Activated CD4-positive, alpha-beta memory T cell treated with anti-CD3 and anti-CD28 coated beads for 36 hours (primary cell): Measurements from ENCODE around the gene RUNX3. TPM values are rescaled to one million over a fixed set of nuclear protein-coding genes. Genes with fewer than 3 reads are reported as not detected.

Experiments used
- CTCF ChIA-PET: fragments of 350-600 bp; sonication (Branson Sonifier 250); formaldehyde crosslinking; loops from one replicate; lab custom pipeline; 2021; ENCODE audit warnings: antibody characterized with exemption, inconsistent platforms; lab: Charles Lee
- POLR2A ChIA-PET: fragments of 350-600 bp; sonication (Branson Sonifier 250); formaldehyde crosslinking; loops from one replicate; lab custom pipeline; 2021; ENCODE audit warnings: antibody characterized with exemption; lab: Charles Lee
- DNase-seq: peaks from one replicate; pipeline ENCODE4 v3.0.0-alpha.2; 2020
- H3K27ac Mint-ChIP-seq: one replicate; pipeline ENCODE4 v1.8.0; 2021; ENCODE audit warnings: mixed read lengths
- H3K27me3 Mint-ChIP-seq: one replicate; pipeline ENCODE4 v1.8.0; 2021; ENCODE audit warnings: mixed read lengths
- H3K36me3 Mint-ChIP-seq: one replicate; pipeline ENCODE4 v1.8.0; 2021; ENCODE audit warnings: mixed read lengths
- H3K4me1 Mint-ChIP-seq: one replicate; pipeline ENCODE4 v1.8.0; 2021; ENCODE audit warnings: low read depth, mixed read lengths
- H3K4me3 Mint-ChIP-seq: one replicate; pipeline ENCODE4 v1.8.0; 2021; ENCODE audit warnings: mild to moderate bottlenecking, mixed read lengths
- H3K9me3 Mint-ChIP-seq: one replicate; pipeline ENCODE4 v1.8.0; 2021; ENCODE audit warnings: mixed read lengths
- intact Hi-C: fragments of 100-400 bp; cut with micrococcal nuclease; formaldehyde crosslinking; loops from one replicate; pipeline ENCODE4 v1.15.1; 2023
- total RNA-seq, 2 experiments: library from RNA; stranded (reverse); gene quantifications; one replicate each; pipeline ENCODE4 v1.2.3, GENCODE V29; 2021

Gene RUNX3
- total RNA-seq, 2 experiments from 2014 or later = 153 to 155 TPM

GRCh38 chr1:24969596-24970398 lies 39.7 kb upstream of the RUNX3 start:
- Mint-ChIP-seq H3K27me3 (no peaks in the 10 kb centered on the region), H3K36me3 (peaks cover 2% of the 10 kb centered on the region), H3K4me3 (no peak overlapping the region), H3K9me3 (peaks cover 9% of the 10 kb centered on the region), H3K4me1 (peaks cover 68% of the 10 kb centered on the region), H3K27ac (peak overlapping the region; percentile 36)
- ChIA-PET CTCF (interaction anchor here (0.7 to 2.2 kb wide), 3 partner anchors 23 to 67 kb away, joined by 3 to 6 read pairs (median 3); no protein-coding TSS in a partner anchor), POLR2A (interaction anchor here (1.2 to 2.2 kb wide), 2 partner anchors 21 to 27 kb away, joined by 3 to 6 read pairs; no protein-coding TSS in a partner anchor)
- intact Hi-C loops = loop anchor here (5.0 kb wide), 1 partner anchor 33 kb away; no protein-coding TSS in a partner anchor
- DNase-seq = no peak

- H3K27ac Mint-ChIP-seq = no peak overlapping the region
- POLR2A ChIA-PET = interaction anchor here (1.2 kb wide), 1 partner anchor 28 kb away, joined by 3 read pairs; no protein-coding TSS in a partner anchor
- H3K36me3 Mint-ChIP-seq = peaks cover 8% of the 10 kb centered on the region
- CTCF ChIA-PET = interaction anchor here (2.2 kb wide), 1 partner anchor 68 kb away, joined by 6 read pairs; no protein-coding TSS in a partner anchor
- no peaks in the 10 kb centered on the region for H3K27me3 Mint-ChIP-seq
- intact Hi-C loops = loop anchor here (5.0 kb wide), 1 partner anchor 33 kb away; no protein-coding TSS in a partner anchor
- peaks cover 71% of the 10 kb centered on the region for H3K4me1 Mint-ChIP-seq
- H3K9me3 Mint-ChIP-seq = peaks cover 2% of the 10 kb centered on the region
- no peak for DNase-seq
- no peak overlapping the region for H3K4me3 Mint-ChIP-seq
Observed at GRCh38 chr1:24968941-24969585, 39.0 kb upstream of the RUNX3 start.

GRCh38 chr1:24967962-24968361 lies 37.9 kb upstream of the RUNX3 start:
- no peak overlapping the region for H3K4me3 Mint-ChIP-seq
- peak overlapping the region; percentile 11 for H3K27ac Mint-ChIP-seq
- POLR2A ChIA-PET = interaction anchor here (3.2 to 4.2 kb wide), 2 partner anchors 12 to 39 kb away, joined by 12 to 29 read pairs; partner anchors contain the start of gene RUNX3

GRCh38 chr1:24967555-24967954 lies 37.5 kb upstream of the RUNX3 start:
- ChIA-PET POLR2A (interaction anchor here (1.5 to 4.2 kb wide), 4 partner anchors 12 to 55 kb away, joined by 6 to 30 read pairs (median 20); partner anchors contain the start of gene RUNX3), CTCF (interaction anchor here (0.7 to 9.2 kb wide), 6 partner anchors 9 to 69 kb away, joined by 3 to 137 read pairs (median 5); partner anchors contain the start of gene RUNX3)
- H3K4me3 Mint-ChIP-seq = no peak overlapping the region
- peaks cover 77% of the 10 kb centered on the region for H3K4me1 Mint-ChIP-seq
- no peaks in the 10 kb centered on the region for H3K27me3 Mint-ChIP-seq
- no peak for DNase-seq
- peaks cover 23% of the 10 kb centered on the region for H3K36me3 Mint-ChIP-seq
- intact Hi-C loops = loop anchor here (2.0 to 5.0 kb wide), 2 partner anchors 13 to 35 kb away; no protein-coding TSS in a partner anchor
- H3K9me3 Mint-ChIP-seq = no peaks in the 10 kb centered on the region
- peak overlapping the region; percentile 97 for H3K27ac Mint-ChIP-seq

More at GRCh38 chr1:24967962-24968361, 37.9 kb upstream of the RUNX3 start:
- H3K27me3 Mint-ChIP-seq = no peaks in the 10 kb centered on the region
- peaks cover 76% of the 10 kb centered on the region for H3K4me1 Mint-ChIP-seq
- intact Hi-C loops = loop anchor here (2.0 to 5.0 kb wide), 2 partner anchors 13 to 34 kb away; no protein-coding TSS in a partner anchor
- no peaks in the 10 kb centered on the region for H3K9me3 Mint-ChIP-seq
- DNase-seq = no peak
- CTCF ChIA-PET = interaction anchor here (0.7 to 9.2 kb wide), 3 partner anchors 9 to 68 kb away, joined by 3 to 137 read pairs (median 40); partner anchors contain the start of gene RUNX3
- peaks cover 19% of the 10 kb centered on the region for H3K36me3 Mint-ChIP-seq

GRCh38 chr1:24966724-24967346 lies 36.8 kb upstream of the RUNX3 start:
- H3K27me3 Mint-ChIP-seq = no peaks in the 10 kb centered on the region
- intact Hi-C loops = loop anchor here (1.0 to 5.0 kb wide), 5 partner anchors 12 to 55 kb away; partner anchors contain the start of gene RUNX3
- H3K36me3 Mint-ChIP-seq = peaks cover 30% of the 10 kb centered on the region
- H3K4me3 Mint-ChIP-seq = peak overlapping the region; percentile 32
- H3K9me3 Mint-ChIP-seq = no peaks in the 10 kb centered on the region
- peak overlapping the region; percentile 97 for H3K27ac Mint-ChIP-seq
- peak; percentile 94 for DNase-seq
- H3K4me1 Mint-ChIP-seq = peaks cover 79% of the 10 kb centered on the region
- ChIA-PET CTCF (interaction anchor here (0.9 to 9.2 kb wide), 6 partner anchors 11 to 69 kb away, joined by 3 to 137 read pairs (median 6); partner anchors contain the start of gene RUNX3), POLR2A (interaction anchor here (1.0 to 4.3 kb wide), 9 partner anchors 11 to 71 kb away, joined by 6 to 30 read pairs (median 8); partner anchors contain the start of gene RUNX3)

GRCh38 chr1:24966121-24966723 lies 36.1 kb upstream of the RUNX3 start:
- H3K36me3 Mint-ChIP-seq = peaks cover 36% of the 10 kb centered on the region
- ChIA-PET POLR2A (interaction anchor here (0.8 to 4.3 kb wide), 11 partner anchors 10 to 81 kb away, joined by 3 to 30 read pairs (median 7); partner anchors contain the start of gene RUNX3), CTCF (interaction anchor here (0.9 to 9.2 kb wide), 5 partner anchors 11 to 70 kb away, joined by 3 to 137 read pairs (median 7); partner anchors contain the start of gene RUNX3)
- DNase-seq = peak; percentile 63
- peak overlapping the region; percentile 97 for H3K27ac Mint-ChIP-seq
- H3K9me3 Mint-ChIP-seq = no peaks in the 10 kb centered on the region
- H3K4me3 Mint-ChIP-seq = peak overlapping the region; percentile 32
- intact Hi-C loops = loop anchor here (1.0 to 5.0 kb wide), 5 partner anchors 11 to 56 kb away; partner anchors contain the start of gene RUNX3
- peaks cover 79% of the 10 kb centered on the region for H3K4me1 Mint-ChIP-seq
- no peaks in the 10 kb centered on the region for H3K27me3 Mint-ChIP-seq

GRCh38 chr1:24965571-24965930 lies 35.5 kb upstream of the RUNX3 start:
- H3K4me3 Mint-ChIP-seq = peak overlapping the region; percentile 93
- peaks cover 78% of the 10 kb centered on the region for H3K4me1 Mint-ChIP-seq
- H3K27me3 Mint-ChIP-seq = no peaks in the 10 kb centered on the region
- H3K36me3 Mint-ChIP-seq = peaks cover 41% of the 10 kb centered on the region
- peak overlapping the region; percentile 97 for H3K27ac Mint-ChIP-seq
- DNase-seq = no peak
- ChIA-PET CTCF (interaction anchor here (1.2 to 9.2 kb wide), 7 partner anchors 9 to 71 kb away, joined by 4 to 137 read pairs (median 12); partner anchors contain the start of gene RUNX3), POLR2A (interaction anchor here (0.6 to 4.3 kb wide), 16 partner anchors 8 to 267 kb away, joined by 3 to 30 read pairs (median 5); partner anchors contain the start of genes RUNX3 and SYF2)
- intact Hi-C loops = loop anchor here (1.0 to 5.0 kb wide), 4 partner anchors 25 to 66 kb away; no protein-coding TSS in a partner anchor
- no peaks in the 10 kb centered on the region for H3K9me3 Mint-ChIP-seq

- Mint-ChIP-seq H3K4me1 (peaks cover 78% of the 10 kb centered on the region), H3K4me3 (peak overlapping the region; percentile 93), H3K27me3 (no peaks in the 10 kb centered on the region), H3K27ac (peak overlapping the region; percentile 97), H3K36me3 (peaks cover 46% of the 10 kb centered on the region), H3K9me3 (no peaks in the 10 kb centered on the region)
- intact Hi-C loops = loop anchor here (1.0 to 5.0 kb wide), 4 partner anchors 26 to 66 kb away; no protein-coding TSS in a partner anchor
- CTCF ChIA-PET = interaction anchor here (0.8 to 9.2 kb wide), 10 partner anchors 9 to 71 kb away, joined by 4 to 137 read pairs (median 6); partner anchors contain the start of gene RUNX3
- POLR2A ChIA-PET = interaction anchor here (0.6 to 4.3 kb wide), 18 partner anchors 9 to 268 kb away, joined by 3 to 30 read pairs (median 5); partner anchors contain the start of genes RUNX3 and SYF2
- peak; percentile 97 for DNase-seq
Observed at GRCh38 chr1:24964811-24965570, 34.9 kb upstream of the RUNX3 start.

GRCh38 chr1:24963943-24964693 lies 34.0 kb upstream of the RUNX3 start:
- H3K9me3 Mint-ChIP-seq = no peaks in the 10 kb centered on the region
- peak overlapping the region; percentile 93 for H3K4me3 Mint-ChIP-seq
- DNase-seq = no peak
- peak overlapping the region; percentile 97 for H3K27ac Mint-ChIP-seq
- peaks cover 53% of the 10 kb centered on the region for H3K36me3 Mint-ChIP-seq
- intact Hi-C loops = loop anchor here (1.0 to 2.0 kb wide), 2 partner anchors 27 to 73 kb away; no protein-coding TSS in a partner anchor
- H3K4me1 Mint-ChIP-seq = peaks cover 82% of the 10 kb centered on the region
- CTCF ChIA-PET = interaction anchor here (0.8 to 9.2 kb wide), 13 partner anchors 8 to 72 kb away, joined by 3 to 137 read pairs (median 5); partner anchors contain the start of gene RUNX3
- POLR2A ChIA-PET = interaction anchor here (0.9 to 4.3 kb wide), 18 partner anchors 8 to 269 kb away, joined by 3 to 30 read pairs (median 4); partner anchors contain the start of genes RUNX3 and SYF2
- no peaks in the 10 kb centered on the region for H3K27me3 Mint-ChIP-seq
